Adrenal gland (tissue), 5 donors: Measurements from ENCODE around the gene ASB1.

Experiments
- POLR2A ChIP-seq, 2 donors: fragments of 450-650 bp; IDR thresholded peaks; one replicate each; pipeline ENCODE4 v1.6.1; 2017; ENCODE audit warnings: antibody characterized with exemption in 2 of 2, mild to moderate bottlenecking in 2 of 2, moderate library complexity in 1 of 2
- TF ChIP-seq, protein P1 (sequence below), 6 experiments: fragments of 450-650 bp in 4 of 6; fragments of 200-600 bp in 2 of 6; sonication (generic) in 1 of 6; IDR thresholded peaks; 1 replicate in 5 of 6; 2 replicates in 1 of 6; pipeline versions ENCODE4 v1.5.1 to v1.8.0; 2016 to 2021; ENCODE audit warnings: antibody characterized with exemption in 6 of 6, mild to moderate bottlenecking in 2 of 6, moderate library complexity in 1 of 6
- donor health status: DM: no; HTN: no; CAD: no.

- TF ChIP-seq POLR2A (IDR thresholded peaks at IDR 0.05): no peak
- TF ChIP-seq, protein P1, sequence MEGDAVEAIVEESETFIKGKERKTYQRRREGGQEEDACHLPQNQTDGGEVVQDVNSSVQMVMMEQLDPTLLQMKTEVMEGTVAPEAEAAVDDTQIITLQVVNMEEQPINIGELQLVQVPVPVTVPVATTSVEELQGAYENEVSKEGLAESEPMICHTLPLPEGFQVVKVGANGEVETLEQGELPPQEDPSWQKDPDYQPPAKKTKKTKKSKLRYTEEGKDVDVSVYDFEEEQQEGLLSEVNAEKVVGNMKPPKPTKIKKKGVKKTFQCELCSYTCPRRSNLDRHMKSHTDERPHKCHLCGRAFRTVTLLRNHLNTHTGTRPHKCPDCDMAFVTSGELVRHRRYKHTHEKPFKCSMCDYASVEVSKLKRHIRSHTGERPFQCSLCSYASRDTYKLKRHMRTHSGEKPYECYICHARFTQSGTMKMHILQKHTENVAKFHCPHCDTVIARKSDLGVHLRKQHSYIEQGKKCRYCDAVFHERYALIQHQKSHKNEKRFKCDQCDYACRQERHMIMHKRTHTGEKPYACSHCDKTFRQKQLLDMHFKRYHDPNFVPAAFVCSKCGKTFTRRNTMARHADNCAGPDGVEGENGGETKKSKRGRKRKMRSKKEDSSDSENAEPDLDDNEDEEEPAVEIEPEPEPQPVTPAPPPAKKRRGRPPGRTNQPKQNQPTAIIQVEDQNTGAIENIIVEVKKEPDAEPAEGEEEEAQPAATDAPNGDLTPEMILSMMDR (IDR thresholded peaks at IDR 0.05): no peak
Observed at GRCh38 chr2:238440767-238441166, 14.0 kb downstream of the ASB1 start.
